HG03064 (cell line): Measurements from ENCODE around the gene ST6GAL2.

ENCODE experiments used
- ATAC-seq: cut with Tn5 transposase; IDR thresholded peaks from one replicate; pipeline ENCODE4 v1.9.1; 2021; ENCODE audit warnings: low read depth; ENCODE audit not compliant: unreplicated experiment

The ST6GAL2 gene

GRCh38 chr2:106866641-106867040, 19.3 kb downstream of the ST6GAL2 start:
- no peak for ATAC-seq

GRCh38 chr2:106864051-106864450, 21.9 kb downstream of the ST6GAL2 start:
- ATAC-seq, result no peak

- no peak for ATAC-seq
These were observed 22.6 kb downstream of the ST6GAL2 start for GRCh38 chr2:106863387-106863786.

DNA sequence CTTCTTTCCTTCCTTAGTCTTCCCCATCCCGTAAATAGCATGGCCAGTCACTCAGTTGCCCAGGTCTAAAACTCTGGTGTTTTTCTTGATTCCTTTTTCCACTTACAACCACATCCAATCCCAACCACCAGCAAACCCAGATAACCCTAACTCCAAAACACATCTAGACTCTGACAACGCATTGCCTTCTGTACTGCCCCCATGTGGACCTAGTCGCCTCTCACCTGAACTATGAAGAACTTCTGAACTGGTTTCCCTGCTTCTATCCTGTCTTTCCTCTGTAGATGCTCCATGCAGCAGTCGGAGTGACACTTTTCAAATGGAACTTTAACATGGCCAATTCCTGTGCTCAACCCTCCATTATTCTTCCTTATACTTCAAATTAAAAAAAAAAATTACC, 26.5 kb downstream of the ST6GAL2 start:
- ATAC-seq, result no peak

- no peak for ATAC-seq
These were observed 27.2 kb downstream of the ST6GAL2 start for GRCh38 chr2:106858810-106859209.

DNA sequence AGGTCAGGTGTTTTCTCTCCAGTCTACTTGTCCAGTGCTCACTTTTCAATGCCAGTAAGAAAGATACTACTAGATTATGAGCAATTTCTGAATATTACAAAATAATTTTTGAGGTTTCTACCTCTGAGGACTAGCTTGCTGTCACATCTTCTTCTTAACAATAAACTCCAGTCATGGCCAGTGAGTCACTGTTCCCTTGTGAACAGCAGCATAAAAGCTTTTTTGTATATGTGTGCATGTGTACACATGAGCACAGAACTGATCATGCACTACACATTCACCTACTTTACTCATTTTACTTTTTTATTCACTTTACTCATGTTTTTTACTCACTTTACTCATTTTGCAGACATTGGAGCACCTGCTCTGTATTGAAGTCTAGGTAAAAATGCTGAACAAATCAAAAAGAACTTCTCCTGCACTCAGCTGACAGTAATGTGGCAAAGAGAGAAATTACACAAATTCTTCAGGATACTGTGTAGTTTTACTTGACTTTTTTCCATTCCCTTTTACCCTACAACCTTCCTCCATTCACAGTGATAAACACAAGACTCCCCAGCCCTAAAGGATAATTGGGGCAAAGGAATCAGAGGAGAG, 28.0 kb downstream of the ST6GAL2 start:
- no peak for ATAC-seq

GRCh38 chr2:106853631-106854030, 32.3 kb downstream of the ST6GAL2 start:
- ATAC-seq, result no peak

DNA sequence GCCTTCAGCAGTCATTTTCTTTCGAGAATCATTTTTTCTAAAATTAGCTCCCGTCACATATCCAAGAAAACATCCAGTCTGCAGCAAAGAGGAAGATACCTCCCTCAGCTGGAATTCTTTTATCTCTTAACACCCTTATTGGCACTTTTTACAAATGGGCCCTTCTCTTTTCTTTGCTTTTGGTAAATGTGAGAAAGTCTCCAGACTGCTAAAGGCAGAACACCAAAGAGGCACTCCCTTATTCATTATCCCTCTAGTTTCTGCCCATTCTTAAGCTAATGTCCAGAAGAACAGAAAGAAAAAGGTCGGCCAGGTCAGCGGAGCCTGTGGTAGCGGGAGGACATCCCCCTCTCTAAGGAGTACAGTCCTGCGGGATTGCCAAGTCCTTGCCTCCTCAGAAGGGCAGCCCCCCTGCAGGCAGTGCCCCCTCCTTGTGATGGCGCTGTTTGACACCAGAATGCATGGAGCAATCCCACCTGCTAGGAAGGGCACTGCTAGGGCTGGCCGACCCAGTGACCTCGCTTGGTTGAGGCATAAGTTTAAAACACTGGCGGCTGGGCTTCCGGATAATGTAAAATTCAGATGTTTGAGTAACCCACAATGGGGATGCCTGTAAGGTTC, 34.0 kb downstream of the ST6GAL2 start:
- no peak for ATAC-seq

DNA sequence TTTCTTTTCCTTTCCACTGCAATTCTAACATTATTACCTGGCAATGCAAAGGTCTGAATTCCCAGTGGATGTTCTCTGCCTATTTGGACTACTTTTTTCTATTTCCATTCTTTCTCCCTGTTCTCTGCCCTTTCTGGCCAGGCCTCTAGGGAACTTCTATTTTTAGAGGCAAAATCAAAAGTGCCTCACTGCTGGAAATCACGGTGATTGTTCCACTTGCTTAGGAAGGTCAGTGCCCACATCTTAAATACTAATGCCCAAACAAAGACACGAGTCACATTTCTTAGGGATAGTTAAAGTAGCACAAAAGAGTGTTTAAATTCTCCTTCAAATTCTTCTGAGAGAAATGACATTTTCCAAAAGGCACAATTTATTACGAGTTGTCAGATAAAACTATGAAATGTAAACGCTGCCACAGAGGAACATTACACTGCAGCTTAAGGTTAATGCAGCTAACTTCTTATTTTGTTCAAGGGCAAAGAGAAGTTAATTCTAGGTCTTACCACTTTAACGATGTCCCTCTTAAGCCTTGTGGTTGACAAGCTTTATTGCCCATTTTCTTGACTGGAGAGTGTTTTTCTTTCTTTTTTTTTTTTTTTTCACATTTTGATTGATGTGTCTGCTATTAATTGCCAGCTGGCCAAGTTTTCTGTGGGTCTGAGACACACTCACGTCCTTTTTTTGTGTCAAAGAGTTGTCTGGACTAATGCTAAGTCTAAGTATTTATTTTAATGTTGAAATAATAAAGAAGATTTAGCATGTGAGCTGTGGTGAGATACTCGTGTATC, 34.7 kb downstream of the ST6GAL2 start:
- no peak for ATAC-seq

DNA sequence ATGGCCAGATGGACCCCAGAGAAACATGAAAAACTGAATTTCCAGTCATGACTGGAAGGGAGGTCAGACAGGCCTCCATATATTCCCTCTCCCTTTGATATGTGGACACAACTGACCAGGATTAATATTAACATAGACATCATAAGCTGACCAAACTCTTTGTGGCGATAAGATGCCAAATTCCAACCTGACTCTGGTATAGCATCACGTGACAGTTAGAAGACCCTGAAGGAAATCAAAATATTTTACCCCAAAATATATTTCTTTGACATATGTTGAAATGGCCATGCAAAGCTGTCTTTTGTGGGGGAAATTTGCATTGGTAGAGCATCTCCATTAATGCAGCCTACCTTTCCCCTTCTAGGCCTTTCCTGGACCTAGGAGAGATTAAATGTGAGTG, 36.7 kb downstream of the ST6GAL2 start:
- ATAC-seq, result no peak

- ATAC-seq, result no peak
These were observed 38.6 kb downstream of the ST6GAL2 start for GRCh38 chr2:106847366-106847765.

DNA sequence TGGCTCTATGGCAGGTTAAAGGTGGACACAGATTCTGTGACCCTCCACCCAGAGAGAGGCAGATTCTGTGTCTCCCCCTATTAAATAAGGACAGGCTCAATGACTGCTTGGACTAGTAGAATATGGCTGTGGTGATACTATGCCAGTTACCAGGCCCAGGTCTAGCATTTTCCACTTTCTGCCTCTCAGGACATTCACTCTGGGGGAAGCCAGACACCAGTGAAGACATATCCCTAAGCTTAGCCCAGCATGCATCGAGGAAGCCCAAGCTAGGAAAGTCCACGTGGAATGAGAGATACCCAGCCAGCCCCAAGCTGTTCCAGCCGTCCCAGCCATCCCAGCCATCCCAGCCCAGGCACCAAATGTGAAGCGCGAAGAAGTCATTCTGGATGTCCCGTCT, 40.3 kb downstream of the ST6GAL2 start:
- no peak for ATAC-seq

DNA sequence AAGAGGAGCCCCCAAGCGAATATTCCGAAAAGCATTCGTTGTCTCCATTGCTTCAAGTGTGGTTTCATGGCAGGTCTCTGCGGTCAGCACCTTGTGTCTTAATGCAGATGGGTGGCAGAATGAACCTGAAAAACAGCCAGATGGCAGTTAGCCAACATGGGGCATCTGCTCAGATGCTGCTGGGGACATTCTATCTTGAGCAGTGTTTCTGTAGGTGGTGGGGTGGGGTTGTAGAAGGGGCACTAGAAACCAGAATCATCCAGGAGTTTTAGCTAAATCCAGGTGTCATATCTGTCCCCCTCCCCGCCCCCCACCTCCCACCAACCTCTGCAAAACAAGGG, 42.1 kb downstream of the ST6GAL2 start:
- ATAC-seq, result no peak

- ATAC-seq, result no peak
These were observed 42.7 kb downstream of the ST6GAL2 start for GRCh38 chr2:106843001-106843909.

DNA sequence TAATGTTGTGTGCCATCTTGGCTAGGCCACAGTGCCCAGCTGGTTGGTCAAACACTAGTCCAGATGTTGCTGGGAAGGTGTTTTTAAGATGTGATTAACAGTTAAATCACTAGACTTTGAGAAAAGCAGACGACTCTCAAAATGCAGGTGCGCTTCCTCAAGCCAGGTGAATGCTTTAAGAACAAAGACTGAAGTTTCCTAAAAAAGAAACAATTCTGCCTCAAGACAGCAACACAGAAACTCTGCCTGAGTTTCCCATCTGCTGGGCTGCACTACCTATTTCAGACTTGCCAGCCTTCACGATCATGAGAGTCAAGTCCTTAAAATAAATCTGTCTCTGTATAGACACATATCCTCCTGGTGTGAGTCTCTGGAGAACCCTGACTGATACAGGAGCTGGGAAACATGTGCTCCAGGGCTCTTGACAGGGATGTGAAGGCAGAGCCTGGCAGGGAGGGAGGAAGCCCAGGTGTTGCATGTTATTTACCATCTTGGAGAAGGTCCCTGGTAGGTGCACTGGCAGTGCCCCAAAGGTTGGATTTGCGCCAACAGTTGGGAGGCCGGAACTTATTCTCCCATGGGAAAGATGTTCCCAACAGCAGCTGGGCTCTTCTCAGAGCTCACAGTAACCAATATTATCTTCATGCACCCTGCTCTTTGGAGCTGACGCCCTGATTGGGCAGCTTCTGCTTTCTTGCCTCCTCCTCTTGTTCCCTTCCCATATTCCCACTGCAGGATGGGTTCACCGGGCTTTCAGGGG, 43.9 kb downstream of the ST6GAL2 start:
- no peak for ATAC-seq

GRCh38 chr2:106840818-106841217, 45.1 kb downstream of the ST6GAL2 start:
- no peak for ATAC-seq

GRCh38 chr2:106839849-106840595, 45.9 kb downstream of the ST6GAL2 start:
- no peak for ATAC-seq

- ATAC-seq, result no peak
These were observed 52.7 kb downstream of the ST6GAL2 start for GRCh38 chr2:106833256-106833655.

- no peak for ATAC-seq
These were observed 54.0 kb downstream of the ST6GAL2 start for GRCh38 chr2:106831816-106832569.
